H9 (cell line): ENCODE data around the gene ELANE. TPM values are rescaled to one million over a fixed set of nuclear protein-coding genes. Genes with fewer than 3 reads are reported as not detected.

Experiments used
- DNase-seq: peaks from one replicate; pipeline ENCODE4 v3.0.0-alpha.2; 2017
- H2AFZ ChIP-seq: one replicate; pipeline ENCODE4 v1.6.1; 2013; ENCODE audit warnings: mild to moderate bottlenecking, low read length, control low read depth, moderate library complexity
- H2AK5ac ChIP-seq: 2 replicates; pipeline ENCODE4 v1.6.1; 2013; ENCODE audit warnings: low read length, control low read depth, mixed read lengths; ENCODE audit not compliant: insufficient read length
- H2BK120ac ChIP-seq: one replicate; pipeline ENCODE4 v1.6.1; 2013; ENCODE audit warnings: low read depth, mild to moderate bottlenecking, low read length, control low read depth, inconsistent platforms; ENCODE audit not compliant: poor library complexity, severe bottlenecking
- H2BK12ac ChIP-seq: 2 replicates; pipeline ENCODE4 v1.6.1; 2013; ENCODE audit warnings: low read length, control low read depth, mixed read lengths, low read depth; ENCODE audit not compliant: insufficient read length
- H2BK15ac ChIP-seq: 2 replicates; pipeline ENCODE4 v1.6.1; 2013; ENCODE audit warnings: low read depth, low read length, control low read depth
- H2BK20ac ChIP-seq: one replicate; pipeline ENCODE4 v1.6.1; 2013; ENCODE audit warnings: low read depth, mild to moderate bottlenecking, low read length, control low read depth, inconsistent platforms; ENCODE audit not compliant: poor library complexity, severe bottlenecking
- H2BK5ac ChIP-seq: 2 replicates; pipeline ENCODE4 v1.6.1; 2013; ENCODE audit warnings: low read length, control low read depth, mixed read lengths; ENCODE audit not compliant: insufficient read length
- H3K14ac ChIP-seq: 2 replicates; pipeline ENCODE4 v1.6.1; 2013; ENCODE audit warnings: low read length, control low read depth; ENCODE audit not compliant: insufficient read depth
- H3K18ac ChIP-seq: 2 replicates; pipeline ENCODE4 v1.6.1; 2013; ENCODE audit warnings: low read depth, mild to moderate bottlenecking, mixed read lengths, low read length, control low read depth; ENCODE audit not compliant: insufficient read length
- H3K23ac ChIP-seq: 2 replicates; pipeline ENCODE4 v1.6.1; 2013; ENCODE audit warnings: low read length, control low read depth, mixed read lengths, low read depth; ENCODE audit not compliant: insufficient read length
- H3K23me2 ChIP-seq: 2 replicates; pipeline ENCODE4 v1.6.1; 2013; ENCODE audit warnings: low read depth, mild to moderate bottlenecking, mixed read lengths, low read length, control low read depth; ENCODE audit not compliant: insufficient read length, poor library complexity, severe bottlenecking
- H3K27ac ChIP-seq: 2 replicates; pipeline ENCODE4 v1.5.1; 2013; ENCODE audit warnings: low read length, control low read depth, mixed read lengths, low read depth; ENCODE audit not compliant: insufficient read length
- H3K27me3 ChIP-seq: 2 replicates; pipeline ENCODE4 v1.6.1; 2013; ENCODE audit warnings: low read length, control low read depth, inconsistent platforms; ENCODE audit not compliant: insufficient read depth
- H3K4ac ChIP-seq: 2 replicates; pipeline ENCODE4 v1.6.1; 2013; ENCODE audit warnings: low read depth, mild to moderate bottlenecking, control low read depth, inconsistent platforms, low read length, moderate library complexity
- H3K4me1 ChIP-seq: 2 replicates; pipeline ENCODE4 v1.6.1; 2013; ENCODE audit warnings: low read length, control low read depth, inconsistent platforms; ENCODE audit not compliant: insufficient read depth
- H3K4me2 ChIP-seq: 2 replicates; pipeline ENCODE4 v1.6.1; 2013; ENCODE audit warnings: low read length, control low read depth, mixed read lengths; ENCODE audit not compliant: insufficient read length, insufficient read depth
- H3K56ac ChIP-seq: 2 replicates; pipeline ENCODE4 v1.6.1; 2013; ENCODE audit warnings: low read depth, mild to moderate bottlenecking, mixed read lengths, low read length, control low read depth; ENCODE audit not compliant: insufficient read length
- H3K79me1 ChIP-seq: 2 replicates; pipeline ENCODE4 v1.6.1; 2013; ENCODE audit warnings: low read depth, mild to moderate bottlenecking, moderate library complexity, low read length, control low read depth, inconsistent platforms; ENCODE audit not compliant: insufficient read depth, poor library complexity, severe bottlenecking
- H3K79me2 ChIP-seq: 2 replicates; pipeline ENCODE4 v1.6.1; 2013; ENCODE audit warnings: low read length, control low read depth, inconsistent platforms; ENCODE audit not compliant: insufficient read depth
- H3K9ac ChIP-seq: 2 replicates; pipeline ENCODE4 v1.6.1; 2013; ENCODE audit warnings: low read length, control low read depth, mixed read lengths; ENCODE audit not compliant: insufficient read length; ENCODE audit errors: extremely low read depth
- H3K9me3 ChIP-seq: one replicate; pipeline ENCODE4 v1.6.1; 2013; ENCODE audit warnings: low read depth, low read length, inconsistent platforms; ENCODE audit not compliant: control insufficient read depth
- H3T11ph ChIP-seq: one replicate; pipeline ENCODE4 v1.6.1; 2013; ENCODE audit warnings: mild to moderate bottlenecking, low read length, control low read depth, inconsistent platforms
- H4K20me1 ChIP-seq: one replicate; pipeline ENCODE4 v1.6.1; 2013; ENCODE audit not compliant: control insufficient read depth, insufficient read length, insufficient read depth
- H4K5ac ChIP-seq: 2 replicates; pipeline ENCODE4 v1.6.1; 2013; ENCODE audit warnings: low read depth, mild to moderate bottlenecking, mixed read lengths, low read length, control low read depth; ENCODE audit not compliant: insufficient read length
- H4K8ac ChIP-seq: replicated peaks from 2 replicates; pipeline ENCODE4 v1.6.1; 2013; ENCODE audit warnings: low read length, control low read depth, mixed read lengths, low read depth; ENCODE audit not compliant: insufficient read length
- H4K91ac ChIP-seq: 2 replicates; pipeline ENCODE4 v1.6.1; 2013; ENCODE audit warnings: low read depth, mild to moderate bottlenecking, moderate library complexity, mixed read lengths, low read length, control low read depth; ENCODE audit not compliant: insufficient read length
- H3K27ac Mint-ChIP-seq, 3 experiments: 2 replicates in 2 of 3; 3 replicates in 1 of 3; pipeline ENCODE4 v1.8.0; 2020 to 2021; ENCODE audit warnings: mixed read lengths in 3 of 3, mild to moderate bottlenecking in 1 of 3, moderate library complexity in 1 of 3
- H3K27me3 Mint-ChIP-seq: 2 replicates; pipeline ENCODE4 v1.8.0; 2021; ENCODE audit warnings: low read depth, mild to moderate bottlenecking, moderate library complexity, mixed read lengths
- H3K36me3 Mint-ChIP-seq, 3 experiments: 2 replicates in 2 of 3; 3 replicates in 1 of 3; pipeline ENCODE4 v1.8.0; 2020 to 2021; ENCODE audit warnings: low read depth in 3 of 3, mixed read lengths in 3 of 3; ENCODE audit not compliant: insufficient read depth in 1 of 3
- H3K4me1 Mint-ChIP-seq, 2 experiments: 2 replicates each; pipeline ENCODE4 v1.8.0; 2020; ENCODE audit warnings: mixed read lengths in 2 of 2
- H3K4me3 Mint-ChIP-seq, 2 experiments: 2 replicates in 1 of 2; 3 replicates in 1 of 2; pipeline ENCODE4 v1.8.0; 2020 to 2021; ENCODE audit warnings: mild to moderate bottlenecking in 2 of 2, mixed read lengths in 2 of 2, moderate library complexity in 1 of 2
- H3K9me3 Mint-ChIP-seq, 2 experiments: 2 replicates in 1 of 2; 3 replicates in 1 of 2; pipeline ENCODE4 v1.8.0; 2020; ENCODE audit warnings: mild to moderate bottlenecking in 2 of 2, mixed read lengths in 2 of 2, moderate library complexity in 1 of 2
- CTCF ChIP-seq: fragments of 200-600 bp; sonication (generic); conservative IDR thresholded peaks from 3 replicates; pipeline ENCODE4 v1.8.0; 2021; ENCODE audit warnings: antibody characterized with exemption, mild to moderate bottlenecking
- WGBS: extraction: QIAGEN DNeasy Blood & Tissue Kit; methylation state at CpG from one replicate; pipeline ENCODE4 v1.1.7; 2013; ENCODE audit warnings: missing lambda C conversion rate, low lambda C conversion rate, mixed read lengths; ENCODE audit not compliant: insufficient read length; ENCODE audit errors: extremely low coverage; 5-methylcytosine and 5-hydroxymethylcytosine counted together
- total RNA-seq: library from RNA; stranded (reverse); gene quantifications from 2 replicates; pipeline ENCODE4 v1.2.1, GENCODE V29; 2021

The ELANE gene
- total RNA-seq, 1 experiment from 2014 or later, result not detected

DNA sequence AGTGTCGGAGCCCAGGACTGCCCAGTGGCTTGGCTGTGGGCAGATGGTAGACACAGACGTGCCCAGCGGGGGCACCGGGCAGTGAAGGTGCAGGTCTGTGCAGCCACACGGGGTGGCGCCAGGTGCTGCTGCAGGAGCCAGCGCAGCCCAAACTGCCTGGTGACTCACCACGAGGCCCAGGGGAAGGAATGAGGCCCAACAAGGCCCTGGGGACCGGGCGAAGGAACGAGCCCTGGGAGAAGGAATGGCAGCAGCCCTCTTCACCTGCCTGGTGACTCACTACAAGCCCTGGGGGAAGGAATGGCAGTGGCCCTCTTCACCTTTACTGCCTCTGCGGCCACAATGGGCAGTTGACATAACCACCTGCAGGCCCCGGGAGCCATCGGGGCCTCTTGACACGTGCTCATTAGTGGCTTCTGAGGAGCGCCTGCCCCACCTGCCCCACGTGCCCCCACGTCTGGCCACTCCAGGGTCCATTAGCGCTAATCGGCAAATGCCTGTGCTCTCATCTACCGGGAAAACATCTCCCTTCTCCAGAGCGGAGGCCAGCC is 31.6 kb downstream of the ELANE start:
- no peaks in the 10 kb centered on the region for H3K79me1 ChIP-seq
- H2BK20ac ChIP-seq, result no peak overlapping the region
- no peak overlapping the region for H3T11ph ChIP-seq
- no peak overlapping the region for H4K8ac ChIP-seq
- H3K4me3 Mint-ChIP-seq, result no peak overlapping the region; a peak in 1 of 5 replicates
- H4K91ac ChIP-seq, result no peak overlapping the region
- no peak overlapping the region for H2BK12ac ChIP-seq
- no peaks in the 10 kb centered on the region for H3K27me3 ChIP-seq
- no peaks in the 10 kb centered on the region for H3K9me3 Mint-ChIP-seq
- H3K18ac ChIP-seq, result no peak overlapping the region
- no peak overlapping the region for H2AK5ac ChIP-seq
- H3K4ac ChIP-seq, result no peak overlapping the region
- H2BK5ac ChIP-seq, result no peak overlapping the region
- H3K9me3 ChIP-seq, result no peaks in the 10 kb centered on the region
- DNase-seq, result peak; percentile 66
- no peak overlapping the region for H3K14ac ChIP-seq
- WGBS, result no CpG with 5 or more reads among the region's 22 CpGs
- no peak overlapping the region for H3K27ac Mint-ChIP-seq
- no peaks in the 10 kb centered on the region for H3K4me1 ChIP-seq
- H3K4me2 ChIP-seq, result no peak overlapping the region
- H2AFZ ChIP-seq, result no peak overlapping the region
- H3K4me1 Mint-ChIP-seq, result no peaks in the 10 kb centered on the region
- no peak overlapping the region for H2BK15ac ChIP-seq
- H2BK120ac ChIP-seq, result no peak overlapping the region
- TF ChIP-seq CTCF, result no peak; the same call in 2 of the 3 replicates
- H3K9ac ChIP-seq, result no peak overlapping the region
- no peaks in the 10 kb centered on the region for H4K20me1 ChIP-seq
- no peak overlapping the region for H3K23ac ChIP-seq
- no peak overlapping the region for H4K5ac ChIP-seq
- H3K36me3 Mint-ChIP-seq, result peaks cover 23 to 57% (median 45%) of the 10 kb centered on the region in 3 experiments
- H3K27me3 Mint-ChIP-seq, result no peaks in the 10 kb centered on the region
- H3K23me2 ChIP-seq, result peaks cover 3% of the 10 kb centered on the region
- H3K56ac ChIP-seq, result no peak overlapping the region
- no peaks in the 10 kb centered on the region for H3K79me2 ChIP-seq
- no peak overlapping the region for H3K27ac ChIP-seq
